GM18505 (cell line): ENCODE data around the gene ARV1.
A peak's percentile ranks its signal among the peaks of the same experiment; 100 is the strongest.

Source experiments
- ATAC-seq: cut with Tn5 transposase; IDR thresholded peaks from one replicate; pipeline ENCODE4 v1.9.1; 2021; ENCODE audit not compliant: unreplicated experiment
- POLR2A ChIP-seq: IDR thresholded peaks from 4 replicates; pipeline ENCODE4 v1.6.1; 2011; ENCODE audit warnings: borderline replicate concordance; ENCODE audit not compliant: insufficient read depth, insufficient read length; ENCODE audit errors: extremely low read depth

The ARV1 gene

GRCh38 chr1:230958370-230958769, 20.5 kb upstream of the ARV1 start:
- ATAC-seq: no peak
- TF ChIP-seq POLR2A: no peak

- TF ChIP-seq POLR2A: no peak
- ATAC-seq: no peak
Observed at GRCh38 chr1:230964896-230965295, 14.0 kb upstream of the ARV1 start.

- no peak for TF ChIP-seq POLR2A
- ATAC-seq: no peak
Observed at GRCh38 chr1:230965535-230965934, 13.4 kb upstream of the ARV1 start.

GRCh38 chr1:230966358-230966873, 12.5 kb upstream of the ARV1 start:
- ATAC-seq: no peak

GRCh38 chr1:230970432-230970831, 8.5 kb upstream of the ARV1 start:
- TF ChIP-seq POLR2A: no peak
- ATAC-seq: no peak

More at GRCh38 chr1:230966358-230966873, 12.5 kb upstream of the ARV1 start:
- no peak for TF ChIP-seq POLR2A

GRCh38 chr1:230971771-230972170, 7.1 kb upstream of the ARV1 start:
- TF ChIP-seq POLR2A: no peak
- ATAC-seq: no peak

GRCh38 chr1:230972855-230973271, 6.0 kb upstream of the ARV1 start:
- ATAC-seq: peak; percentile 75
- TF ChIP-seq POLR2A: no peak

- no peak for TF ChIP-seq POLR2A
- ATAC-seq: no peak
Observed at GRCh38 chr1:230975636-230976035, 3.3 kb upstream of the ARV1 start.

GRCh38 chr1:230976360-230976759, 2.5 kb upstream of the ARV1 start:
- no peak for TF ChIP-seq POLR2A
- no peak for ATAC-seq

- no peak for ATAC-seq
Observed at GRCh38 chr1:230976825-230977747, 1.8 kb upstream of the ARV1 start.

GRCh38 chr1:230977761-230978490, 968 bp upstream of the ARV1 start:
- peak; percentile 13 for ATAC-seq
- TF ChIP-seq POLR2A: no peak

More at GRCh38 chr1:230976825-230977747, 1.8 kb upstream of the ARV1 start:
- no peak for TF ChIP-seq POLR2A

GRCh38 chr1:230979389-230979716, 459 bp downstream of the ARV1 start:
- ATAC-seq: no peak
- no peak for TF ChIP-seq POLR2A

GRCh38 chr1:230979952-230980351, 1.1 kb downstream of the ARV1 start:
- no peak for ATAC-seq
- no peak for TF ChIP-seq POLR2A
